Astrocyte of the spinal cord (primary cell): ENCODE data around the gene KCNIP4.

ENCODE experiments used
- DNase-seq: peaks from one replicate; pipeline ENCODE4 v3.0.0; 2011; ENCODE audit warnings: low read depth, low spot score
- H3K4me3 ChIP-seq: 2 replicates; pipeline ENCODE4 v1.5.1; 2011; ENCODE audit warnings: low read depth, mild to moderate bottlenecking, low read length, moderate library complexity
- CTCF ChIP-seq: IDR thresholded peaks from 2 replicates; pipeline ENCODE4 v1.5.1; 2012; ENCODE audit warnings: low read depth, mild to moderate bottlenecking, low read length, inconsistent platforms
- in situ Hi-C: cut with HindIII; loops from 2 replicates; pipeline ENCODE4 v1.10.0; 2017; ENCODE audit warnings: low sequenced_read_pairs

KCNIP4 gene

DNA sequence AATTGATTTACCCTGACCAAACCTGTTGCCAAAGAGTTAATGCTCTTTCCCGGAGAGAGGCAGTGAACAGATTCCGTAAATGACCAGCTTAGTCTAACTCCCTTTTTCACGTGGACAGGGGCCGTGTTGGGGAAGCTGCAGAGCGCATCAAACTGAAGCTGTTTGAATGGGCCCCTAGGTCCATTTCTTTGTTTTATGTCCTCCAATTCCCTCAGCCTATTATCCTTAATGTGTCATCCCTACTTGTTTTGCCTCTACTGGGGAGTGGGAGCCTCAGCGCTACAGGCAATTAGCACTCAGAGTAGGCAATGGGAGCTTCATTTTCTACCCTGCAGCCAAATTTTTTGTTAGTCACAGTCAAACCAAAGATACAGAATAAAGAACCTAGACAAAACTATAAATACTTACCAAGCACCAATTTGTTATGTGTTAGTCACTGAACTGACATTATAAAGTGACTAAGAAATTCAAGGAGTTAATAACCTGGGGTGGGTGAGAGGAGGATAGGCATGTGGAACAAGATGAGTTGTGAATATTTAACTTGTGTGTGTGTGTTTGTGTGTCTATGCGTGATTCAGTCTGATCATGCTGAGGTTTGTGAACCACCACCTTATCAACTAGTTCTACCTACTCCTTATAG is 830.9 kb downstream of the KCNIP4 start:
- peak; percentile 3 for DNase-seq
- in situ Hi-C loops = no loop called here
- TF ChIP-seq CTCF = no peak
- no peak overlapping the region for H3K4me3 ChIP-seq

DNA sequence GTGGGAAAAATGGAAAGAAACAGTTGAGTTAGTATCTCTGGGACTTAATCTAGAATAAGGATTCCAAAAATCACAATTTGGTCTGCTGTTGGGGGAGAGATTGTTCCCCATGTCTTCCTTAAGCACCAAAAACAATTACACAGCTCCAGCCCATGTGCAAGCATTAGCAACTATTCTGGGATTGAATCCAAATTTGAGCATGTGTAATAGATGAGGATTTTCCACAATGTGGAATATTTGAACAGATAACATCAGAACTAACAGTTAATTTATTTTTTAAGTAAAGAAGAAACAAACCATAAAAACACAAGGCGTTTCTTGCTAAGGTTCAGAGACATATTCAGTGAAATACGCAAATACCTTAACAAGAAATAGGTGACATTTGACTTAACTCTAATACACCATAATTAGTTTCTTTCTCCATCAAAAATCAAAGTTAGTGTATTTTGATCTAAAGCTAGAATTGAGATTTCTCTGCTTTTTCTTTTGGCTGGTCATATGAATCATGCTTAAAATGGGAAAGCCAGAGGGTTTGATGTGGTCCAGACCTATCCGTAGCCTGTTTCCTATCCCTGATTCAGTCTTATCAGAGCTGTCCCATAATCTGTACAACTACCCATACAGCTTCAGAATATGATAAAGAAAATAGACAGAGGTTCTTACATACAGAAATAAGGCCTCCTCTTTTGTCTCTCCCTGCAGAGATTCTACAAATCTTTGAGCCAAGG is 834.9 kb downstream of the KCNIP4 start:
- in situ Hi-C loops = no loop called here
- DNase-seq = peak; percentile 68

GRCh38 chr4:21102667-21103066 is 845.9 kb downstream of the KCNIP4 start:
- DNase-seq = peak; percentile 13
- in situ Hi-C loops = no loop called here
- no peak for TF ChIP-seq CTCF
- no peak overlapping the region for H3K4me3 ChIP-seq

More for the DNA sequence above, 834.9 kb downstream of the KCNIP4 start:
- TF ChIP-seq CTCF = no peak
- no peak overlapping the region for H3K4me3 ChIP-seq

- no peak for TF ChIP-seq CTCF
- in situ Hi-C loops = no loop called here
- H3K4me3 ChIP-seq = no peak overlapping the region
- DNase-seq = no peak
Measured at GRCh38 chr4:21097865-21098264, 850.7 kb downstream of the KCNIP4 start.

GRCh38 chr4:21097026-21097425 is 851.5 kb downstream of the KCNIP4 start:
- no peak overlapping the region for H3K4me3 ChIP-seq
- TF ChIP-seq CTCF = no peak
- in situ Hi-C loops = no loop called here
- DNase-seq = no peak

DNA sequence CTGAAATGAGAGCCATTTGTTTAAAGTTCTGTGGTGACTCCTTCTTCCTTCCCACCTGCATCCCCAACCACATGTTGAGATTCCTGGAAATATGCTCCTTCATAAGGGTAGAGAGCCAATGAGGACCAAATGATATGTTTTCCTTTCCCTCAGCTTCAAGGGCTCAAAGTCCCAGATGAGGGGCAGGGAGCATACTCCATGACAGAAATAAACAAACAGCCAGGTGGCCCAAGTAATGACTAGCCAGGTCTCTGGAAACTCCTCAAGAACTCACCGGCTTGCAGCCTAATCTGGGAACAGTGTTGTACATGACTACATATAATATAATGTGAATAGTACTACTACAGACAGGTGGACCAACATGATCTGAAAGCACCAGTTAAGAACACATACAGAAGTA is 856.0 kb downstream of the KCNIP4 start:
- in situ Hi-C loops = no loop called here
- H3K4me3 ChIP-seq = no peak overlapping the region
- no peak for DNase-seq
- no peak for TF ChIP-seq CTCF
